SU-DHL-6 (cell line): ENCODE data around the gene STAMBPL1.
"Not testable (repeated sequence)": the region's sequence is repeated elsewhere in the genome, so short reads cannot be mapped to it uniquely, and the experiment has no call there.

Experiments
- H2AFZ ChIP-seq: fragments of 200-600 bp; sonication (generic); 2 replicates; pipeline ENCODE4 v1.6.1; 2014; ENCODE audit warnings: low read depth, mild to moderate bottlenecking, moderate library complexity, mixed read lengths, antibody characterized with exemption, low read length; ENCODE audit not compliant: severe bottlenecking
- H3F3A ChIP-seq: fragments of 200-600 bp; shearing (Covaris generic); 2 replicates; pipeline ENCODE4 v1.6.0; 2016; ENCODE audit warnings: antibody characterized with exemption, mild to moderate bottlenecking; ENCODE audit not compliant: insufficient read depth
- H3K27ac ChIP-seq: fragments of 200-600 bp; sonication (generic); 2 replicates; pipeline ENCODE4 v1.5.1; 2016; ENCODE audit warnings: low read depth, mild to moderate bottlenecking, low read length, moderate library complexity, mixed read lengths
- H3K27me3 ChIP-seq: fragments of 200-600 bp; sonication (generic), shearing (Covaris generic); 2 replicates; pipeline ENCODE4 v1.6.0; 2014; ENCODE audit warnings: mild to moderate bottlenecking, low read length
- H3K36me3 ChIP-seq: fragments of 200-600 bp; sonication (generic); 2 replicates; pipeline ENCODE4 v1.6.1; 2014; ENCODE audit warnings: mild to moderate bottlenecking, low read length, mixed read lengths
- H3K4me2 ChIP-seq: fragments of 300-600, 200-600 bp; shearing (Covaris generic), sonication (generic); 2 replicates; pipeline ENCODE4 v1.6.0; 2014; ENCODE audit warnings: low read length, low read depth, mild to moderate bottlenecking; ENCODE audit not compliant: poor library complexity, severe bottlenecking
- H3K4me3 ChIP-seq: fragments of 200-600 bp; sonication (generic); 2 replicates; pipeline ENCODE4 v1.5.1; 2014; ENCODE audit warnings: antibody characterized with exemption, low read length, mild to moderate bottlenecking, mixed read lengths; ENCODE audit not compliant: insufficient read depth, poor library complexity, severe bottlenecking
- H3K79me2 ChIP-seq: fragments of 200-600 bp; sonication (generic); 2 replicates; pipeline ENCODE4 v1.6.1; 2014; ENCODE audit warnings: mild to moderate bottlenecking, low read length, moderate library complexity; ENCODE audit not compliant: insufficient read depth
- H3K9ac ChIP-seq: fragments of 200-600 bp; sonication (generic); 2 replicates; pipeline ENCODE4 v1.7.0; 2014; ENCODE audit warnings: mild to moderate bottlenecking, low read length
- H3K9me2 ChIP-seq: fragments of 200-600 bp; sonication (generic); replicated peaks from 2 replicates; pipeline ENCODE4 v1.6.1; 2014; ENCODE audit warnings: low read length; ENCODE audit not compliant: insufficient read depth
- H3K9me3 ChIP-seq: fragments of 200-600 bp; sonication (generic); 2 replicates; pipeline ENCODE4 v1.6.1; 2014; ENCODE audit warnings: low read length, mixed read lengths; ENCODE audit not compliant: insufficient read depth
- H4K20me1 ChIP-seq: fragments of 200-600 bp; sonication (generic); 2 replicates; pipeline ENCODE4 v1.6.1; 2014; ENCODE audit warnings: low read depth, mild to moderate bottlenecking, antibody characterized with exemption, low read length, moderate library complexity, mixed read lengths
- EZH2phosphoT487 ChIP-seq: fragments of 200-600 bp; sonication (generic), shearing (Covaris generic); conservative IDR thresholded peaks from 2 replicates; pipeline ENCODE4 v1.6.1; 2018; ENCODE audit warnings: mild to moderate bottlenecking, antibody characterized with exemption, low read length, moderate library complexity, mixed read lengths
- TF ChIP-seq, protein P1 (sequence below): fragments of 200-600 bp; sonication (generic); IDR thresholded peaks from one replicate; pipeline ENCODE4 v1.5.1; 2017; ENCODE audit warnings: antibody characterized with exemption, mild to moderate bottlenecking, low read length, moderate library complexity; ENCODE audit not compliant: insufficient read depth, poor library complexity, severe bottlenecking

The STAMBPL1 gene

DNA sequence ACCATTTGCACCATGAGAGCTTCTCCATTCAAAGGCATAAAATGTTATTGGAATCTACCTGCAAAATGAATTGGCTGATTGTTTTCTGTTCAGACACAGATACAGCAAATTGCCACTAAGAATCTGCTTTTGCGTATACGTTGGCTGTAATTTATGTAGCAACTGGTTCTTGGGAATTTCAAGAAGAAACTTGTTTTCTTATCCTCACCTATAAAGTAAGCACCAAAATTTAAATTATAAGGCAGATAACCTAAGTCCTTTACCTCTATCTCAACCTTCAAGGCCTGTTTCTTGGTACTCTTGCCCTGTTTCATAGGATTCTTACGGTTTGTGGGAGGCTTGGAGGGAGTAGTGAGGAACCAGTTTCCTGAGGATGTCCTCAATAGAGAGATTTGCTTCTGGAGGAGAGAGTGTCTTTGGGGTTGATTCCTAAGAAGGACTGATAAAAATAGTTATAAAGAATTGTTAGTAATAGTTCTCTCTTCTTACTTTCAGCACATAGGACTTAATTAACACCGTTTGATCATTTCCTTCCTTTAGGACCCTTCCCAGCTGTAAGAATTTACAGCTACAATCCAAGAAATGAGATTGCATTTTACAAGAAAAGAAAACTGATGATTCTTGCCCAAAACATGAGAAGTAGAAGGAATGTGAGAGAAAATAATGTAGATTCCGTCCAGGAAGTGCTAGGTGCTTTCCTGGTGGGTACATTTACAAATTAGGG is 2.0 kb downstream of the STAMBPL1 start:
- Histone ChIP-seq H3F3A (peaks cover 13% of the 10 kb centered on the region), H3K9me2 (no peaks in the 10 kb centered on the region), H3K79me2 (peaks cover 38% of the 10 kb centered on the region; the same call in 1 of the 2 replicates), H3K4me2 (peak overlapping the region; percentile 95), H3K27ac (no peak overlapping the region), H3K27me3 (no peaks in the 10 kb centered on the region), H3K9ac (peak overlapping the region; percentile 73; the same call in 1 of the 2 replicates), H3K9me3 (no peaks in the 10 kb centered on the region), H4K20me1 (no peaks in the 10 kb centered on the region), H2AFZ (no peak overlapping the region), H3K36me3 (no peaks in the 10 kb centered on the region), H3K4me3 (peak overlapping the region; percentile 79)
- TF ChIP-seq, protein P1, sequence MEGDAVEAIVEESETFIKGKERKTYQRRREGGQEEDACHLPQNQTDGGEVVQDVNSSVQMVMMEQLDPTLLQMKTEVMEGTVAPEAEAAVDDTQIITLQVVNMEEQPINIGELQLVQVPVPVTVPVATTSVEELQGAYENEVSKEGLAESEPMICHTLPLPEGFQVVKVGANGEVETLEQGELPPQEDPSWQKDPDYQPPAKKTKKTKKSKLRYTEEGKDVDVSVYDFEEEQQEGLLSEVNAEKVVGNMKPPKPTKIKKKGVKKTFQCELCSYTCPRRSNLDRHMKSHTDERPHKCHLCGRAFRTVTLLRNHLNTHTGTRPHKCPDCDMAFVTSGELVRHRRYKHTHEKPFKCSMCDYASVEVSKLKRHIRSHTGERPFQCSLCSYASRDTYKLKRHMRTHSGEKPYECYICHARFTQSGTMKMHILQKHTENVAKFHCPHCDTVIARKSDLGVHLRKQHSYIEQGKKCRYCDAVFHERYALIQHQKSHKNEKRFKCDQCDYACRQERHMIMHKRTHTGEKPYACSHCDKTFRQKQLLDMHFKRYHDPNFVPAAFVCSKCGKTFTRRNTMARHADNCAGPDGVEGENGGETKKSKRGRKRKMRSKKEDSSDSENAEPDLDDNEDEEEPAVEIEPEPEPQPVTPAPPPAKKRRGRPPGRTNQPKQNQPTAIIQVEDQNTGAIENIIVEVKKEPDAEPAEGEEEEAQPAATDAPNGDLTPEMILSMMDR = no peak
- TF ChIP-seq EZH2phosphoT487 = no peak

DNA sequence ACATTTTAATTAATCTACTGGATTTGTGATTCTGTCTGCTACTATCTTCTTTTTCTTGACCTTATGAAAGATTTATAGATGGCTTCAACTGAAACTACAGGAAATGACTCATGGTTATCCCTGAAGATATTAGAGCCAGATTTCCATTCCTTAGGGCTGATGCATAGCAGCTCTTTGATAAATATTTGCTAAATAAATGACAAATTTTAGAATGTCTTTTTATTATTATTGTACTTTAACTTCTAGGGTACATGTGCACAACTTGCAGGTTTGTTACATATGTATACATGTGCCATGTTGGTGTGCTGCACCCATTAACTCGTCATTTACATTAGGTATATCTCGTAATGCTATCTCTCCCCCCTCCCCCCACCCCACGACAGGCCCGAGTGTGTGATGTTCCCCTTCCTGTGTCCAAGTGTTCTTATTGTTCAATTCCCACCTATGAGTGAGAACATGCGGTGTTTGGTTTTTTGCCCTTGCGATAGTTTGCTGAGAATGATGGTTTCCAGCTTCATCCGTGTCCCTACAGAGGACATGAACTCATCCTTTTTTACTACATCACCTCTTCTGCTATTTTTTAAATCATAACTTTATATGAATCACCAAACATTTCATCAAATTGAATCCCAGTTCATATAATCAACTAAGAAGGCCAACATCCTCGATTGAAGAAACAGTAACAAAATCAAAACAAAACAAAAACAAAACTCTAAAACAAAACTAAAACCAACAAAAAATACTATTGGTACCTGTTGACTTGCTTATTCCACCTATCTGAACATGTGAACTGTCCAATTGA is 2.8 kb downstream of the STAMBPL1 start:
- not testable (repeated sequence) for H3K9ac ChIP-seq, H3K4me3 ChIP-seq, H3K36me3 ChIP-seq, H3K27me3 ChIP-seq, H3K9me2 ChIP-seq, H3K9me3 ChIP-seq, H4K20me1 ChIP-seq, H2AFZ ChIP-seq
- Histone ChIP-seq H3K27ac (peak overlapping the region; percentile 9; the same call in 1 of the 2 replicates), H3F3A (peaks cover 13% of the 10 kb centered on the region), H3K4me2 (peak overlapping the region; percentile 95), H3K79me2 (peaks cover 45% of the 10 kb centered on the region)

DNA sequence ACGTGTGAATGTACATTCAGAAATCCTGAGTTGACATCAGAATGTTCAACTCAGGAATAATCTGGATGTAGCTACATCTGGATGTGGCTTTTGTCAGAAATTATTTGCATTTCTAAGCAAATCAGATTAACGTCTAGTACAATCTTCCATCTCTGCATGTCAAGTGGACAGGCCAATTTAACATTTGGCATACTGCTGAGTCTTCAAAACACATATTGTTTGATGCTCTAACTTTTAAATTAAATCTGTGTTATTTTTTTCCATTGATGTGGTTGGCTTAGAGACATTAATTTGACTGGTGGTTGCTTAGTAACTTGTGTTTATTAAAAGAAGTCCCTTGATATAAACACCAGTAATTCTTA is 3.4 kb downstream of the STAMBPL1 start:
- no peak overlapping the region for H3K4me3 ChIP-seq
- H3F3A ChIP-seq = peaks cover 13% of the 10 kb centered on the region
- peak overlapping the region; percentile 19 for H3K4me2 ChIP-seq
- no peaks in the 10 kb centered on the region for H3K9me2 ChIP-seq
- H3K9ac ChIP-seq = no peak overlapping the region
- H4K20me1 ChIP-seq = no peaks in the 10 kb centered on the region
- H3K9me3 ChIP-seq = no peaks in the 10 kb centered on the region
- H2AFZ ChIP-seq = no peak overlapping the region
- TF ChIP-seq EZH2phosphoT487 = no peak
- TF ChIP-seq, protein P1 = no peak
- no peaks in the 10 kb centered on the region for H3K36me3 ChIP-seq
- H3K27ac ChIP-seq = peak overlapping the region; percentile 9; the same call in 1 of the 2 replicates
- peaks cover 47% of the 10 kb centered on the region for H3K79me2 ChIP-seq
- H3K27me3 ChIP-seq = no peaks in the 10 kb centered on the region

DNA sequence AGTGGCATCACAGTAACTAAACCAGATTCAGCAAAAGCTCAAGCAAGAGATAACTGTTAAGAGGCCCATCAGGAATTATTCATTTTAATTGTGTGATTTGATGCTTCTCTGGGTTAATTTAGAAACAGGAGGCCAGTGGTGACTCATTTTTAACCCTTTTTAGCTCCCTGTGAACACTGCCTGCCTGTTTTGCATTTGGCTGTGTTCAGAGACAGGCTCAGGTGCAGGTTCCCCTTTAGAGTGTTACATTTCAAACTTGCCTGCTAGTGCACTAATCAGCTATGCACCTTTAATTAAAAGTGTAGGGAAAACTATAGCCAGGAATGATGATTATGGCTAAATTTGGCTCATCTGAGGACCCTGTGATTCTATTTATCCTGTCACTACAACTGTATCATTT is 6.5 kb downstream of the STAMBPL1 start:
- Histone ChIP-seq H3K27me3 (no peaks in the 10 kb centered on the region), H3K9me3 (no peaks in the 10 kb centered on the region), H3K9ac (0 out of 2 replicates have a peak overlapping the region, but pooled peaks have one; percentile 12), H2AFZ (no peak overlapping the region), H3K27ac (peak overlapping the region; percentile 20; the same call in 1 of the 2 replicates), H4K20me1 (no peaks in the 10 kb centered on the region), H3K79me2 (peaks cover 47% of the 10 kb centered on the region), H3F3A (no peaks in the 10 kb centered on the region; the same call in 1 of the 2 replicates), H3K4me3 (no peak overlapping the region), H3K9me2 (no peaks in the 10 kb centered on the region), H3K36me3 (no peaks in the 10 kb centered on the region), H3K4me2 (peak overlapping the region; percentile 49)
- no peak for TF ChIP-seq EZH2phosphoT487
- TF ChIP-seq, protein P1 = no peak
